Measurements from ENCODE around the gene TMC2. TPM values are rescaled to one million over a fixed set of nuclear protein-coding genes. Genes with fewer than 3 reads are reported as not detected.

TMC2 gene
- polyA plus RNA-seq, 3 donors: not detected

GRCh38 chr20:2585811-2586210 is 49.4 kb downstream of the TMC2 start:
- Histone ChIP-seq H3K9me3 (replicated peaks in 1 of 2; ENCODE audit: control insufficient read depth in 1 of 2, insufficient read depth in 1 of 2, low read length in 2 of 2) (no peaks in the 10 kb centered on the region), H3K36me3 (replicated peaks in 1 of 2; ENCODE audit: control insufficient read depth in 1 of 2, insufficient read depth in 2 of 2, low read length in 2 of 2) (no peaks in the 10 kb centered on the region), H3K79me2 (ENCODE audit: insufficient read depth, low read length) (no peaks in the 10 kb centered on the region), H3K27ac (ENCODE audit: low read depth in 1 of 2, low read length in 2 of 2) (no peak overlapping the region), H3K4me3 (replicated peaks in 1 of 3; ENCODE audit: low read depth in 2 of 3, low read length in 3 of 3) (no peak overlapping the region), H3K4me2 (replicated peaks; ENCODE audit: extremely low read depth, low read length, poor library complexity, severe bottlenecking) (no peak overlapping the region), H3K9ac (ENCODE audit: insufficient read depth, low read length, poor library complexity, severe bottlenecking) (no peak overlapping the region), H3K27me3 (ENCODE audit: control insufficient read depth in 2 of 2, insufficient read depth in 2 of 2, low read length in 2 of 2) (peaks cover 3 to 5% of the 10 kb centered on the region in 2 donors), H3K4me1 (ENCODE audit: control insufficient read depth in 1 of 2, insufficient read depth in 2 of 2, low read length in 2 of 2) (no peaks in the 10 kb centered on the region), H4K20me1 (ENCODE audit: insufficient read depth, low read length) (no peaks in the 10 kb centered on the region), H2AFZ (ENCODE audit: insufficient read depth, low read depth, low read length, poor library complexity, severe bottlenecking) (no peak overlapping the region)
- intact Hi-C loops (cut with micrococcal nuclease): no loop called here
- no peak overlapping the region for H3K4me3 Mint-ChIP-seq
- peaks cover 0 to 11% (median 0%) of the 10 kb centered on the region in 7 donors for H3K9me3 Mint-ChIP-seq
- WGBS (ENCODE audit: insufficient coverage): 70% methylated on average over 1 of the region's 1 CpG
- peaks cover 4 to 17% (median 12%) of the 10 kb centered on the region in 3 donors for H3K27me3 Mint-ChIP-seq (ENCODE audit: low read depth in 3 of 3)
- H3K36me3 Mint-ChIP-seq: no peaks in the 10 kb centered on the region
- no peak for DNase-seq
- no peaks in the 10 kb centered on the region for H3K4me1 Mint-ChIP-seq
- TF ChIP-seq CTCF (IDR thresholded peaks at IDR 0.05): no peak
- no peak overlapping the region for H3K27ac Mint-ChIP-seq

- intact Hi-C loops (cut with micrococcal nuclease): no loop called here
- peaks cover 0 to 5% (median 2%) of the 10 kb centered on the region in 7 donors for H3K9me3 Mint-ChIP-seq
- no peaks in the 10 kb centered on the region for H3K79me2 ChIP-seq (ENCODE audit: insufficient read depth, low read length)
- no peak overlapping the region for H2AFZ ChIP-seq (ENCODE audit: insufficient read depth, low read depth, low read length, poor library complexity, severe bottlenecking)
- H3K27ac Mint-ChIP-seq: no peak overlapping the region
- H3K4me1 Mint-ChIP-seq: peaks cover 3% of the 10 kb centered on the region
- no peak overlapping the region for H3K4me2 ChIP-seq (replicated peaks; ENCODE audit: extremely low read depth, low read length, poor library complexity, severe bottlenecking)
- TF ChIP-seq CTCF (IDR thresholded peaks at IDR 0.05): no peak
- H3K9ac ChIP-seq (ENCODE audit: insufficient read depth, low read length, poor library complexity, severe bottlenecking): no peak overlapping the region
- no peak overlapping the region for H3K4me3 Mint-ChIP-seq
- no peaks in the 10 kb centered on the region for H3K4me1 ChIP-seq (ENCODE audit: control insufficient read depth in 1 of 2, insufficient read depth in 2 of 2, low read length in 2 of 2)
- WGBS (ENCODE audit: insufficient coverage): 100% methylated on average over 1 of the region's 1 CpG
- H3K9me3 ChIP-seq (replicated peaks in 1 of 2; ENCODE audit: control insufficient read depth in 1 of 2, insufficient read depth in 1 of 2, low read length in 2 of 2): no peaks in the 10 kb centered on the region
- H4K20me1 ChIP-seq (ENCODE audit: insufficient read depth, low read length): no peaks in the 10 kb centered on the region
- DNase-seq: no peak
- H3K27ac ChIP-seq (ENCODE audit: low read depth in 1 of 2, low read length in 2 of 2): no peak overlapping the region
- H3K36me3 Mint-ChIP-seq: no peaks in the 10 kb centered on the region
- H3K36me3 ChIP-seq (replicated peaks in 1 of 2; ENCODE audit: control insufficient read depth in 1 of 2, insufficient read depth in 2 of 2, low read length in 2 of 2): no peaks in the 10 kb centered on the region
- no peak overlapping the region for H3K4me3 ChIP-seq (replicated peaks in 1 of 3; ENCODE audit: low read depth in 2 of 3, low read length in 3 of 3)
- peaks cover 0 to 7% of the 10 kb centered on the region in 2 donors for H3K27me3 ChIP-seq (ENCODE audit: control insufficient read depth in 2 of 2, insufficient read depth in 2 of 2, low read length in 2 of 2)
- H3K27me3 Mint-ChIP-seq (ENCODE audit: low read depth in 3 of 3): peaks cover 19 to 26% (median 19%) of the 10 kb centered on the region in 3 donors
These were observed 57.4 kb downstream of the TMC2 start for GRCh38 chr20:2593756-2594155.
